Measurements from ENCODE around the gene GDI1. TPM values are rescaled to one million over a fixed set of nuclear protein-coding genes. Genes with fewer than 3 reads are reported as not detected.
"Not testable (repeated sequence)": the region's sequence is repeated elsewhere in the genome, so short reads cannot be mapped to it uniquely, and the experiment has no call there.

GDI1 gene
- total RNA-seq, 1 experiment from 2014 or later: 137 TPM

DNA sequence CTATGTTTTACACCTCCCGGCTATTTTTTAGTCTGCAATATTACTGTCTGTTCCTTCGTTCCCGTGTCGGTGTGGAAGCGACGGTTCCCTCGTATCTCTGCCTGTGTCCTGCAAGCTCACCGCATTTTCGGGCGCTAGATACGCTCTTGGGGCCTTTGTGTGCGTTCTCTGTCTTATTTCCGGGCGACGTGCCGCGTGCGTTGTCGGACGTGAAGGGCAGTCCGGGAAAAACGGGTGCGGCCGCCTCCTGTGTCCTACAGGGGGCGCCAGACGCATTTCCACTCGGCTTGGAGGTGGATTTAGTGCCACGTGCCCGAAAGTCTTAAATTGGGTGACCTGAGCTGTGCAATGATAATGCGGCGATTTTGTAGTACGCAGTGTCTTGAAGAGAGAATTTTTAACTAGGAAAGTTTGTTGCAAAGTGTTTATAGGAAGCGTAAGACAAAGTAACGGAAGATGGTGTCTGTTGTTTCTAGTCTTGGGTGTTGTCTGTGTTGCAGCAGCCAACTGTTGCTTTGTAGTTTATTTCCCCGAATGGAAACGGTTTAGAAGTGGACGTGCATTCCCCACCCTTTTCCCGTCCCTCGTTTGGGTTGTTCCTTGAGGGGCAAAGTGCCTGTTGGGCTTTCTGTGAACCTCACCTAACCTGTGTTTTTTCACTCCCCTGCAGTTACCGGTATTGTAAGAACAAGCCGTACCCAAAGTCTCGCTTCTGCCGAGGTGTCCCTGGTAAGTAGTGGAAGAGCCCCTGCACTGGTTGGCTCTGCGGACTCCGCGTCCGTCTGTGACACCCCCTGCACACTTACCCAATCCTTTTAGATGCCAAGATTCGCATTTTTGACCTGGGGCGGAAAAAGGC is 38.1 kb upstream of the GDI1 start:
- Histone ChIP-seq H3K9me3 (ENCODE audit: low read depth, low read length, poor library complexity, severe bottlenecking) (no peaks in the 10 kb centered on the region), H3K27me3 (replicated peaks; ENCODE audit: insufficient read depth, low read depth, low read length, poor library complexity) (no peaks in the 10 kb centered on the region), H3K27ac (ENCODE audit: low read depth, low read length, poor library complexity, severe bottlenecking) (peak overlapping the region; percentile 100), H3K4me3 (ENCODE audit: low read depth, low read length, poor library complexity, severe bottlenecking) (peak overlapping the region; percentile 89), H3K4me1 (ENCODE audit: insufficient read depth, low read length, poor library complexity, severe bottlenecking) (no peaks in the 10 kb centered on the region), H3K36me3 (ENCODE audit: insufficient read depth, low read length, poor library complexity, severe bottlenecking) (peaks cover 25% of the 10 kb centered on the region)
- BruUV-seq (replicated peaks): TSS peak; percentile 82
- TF ChIP-seq, protein P1, sequence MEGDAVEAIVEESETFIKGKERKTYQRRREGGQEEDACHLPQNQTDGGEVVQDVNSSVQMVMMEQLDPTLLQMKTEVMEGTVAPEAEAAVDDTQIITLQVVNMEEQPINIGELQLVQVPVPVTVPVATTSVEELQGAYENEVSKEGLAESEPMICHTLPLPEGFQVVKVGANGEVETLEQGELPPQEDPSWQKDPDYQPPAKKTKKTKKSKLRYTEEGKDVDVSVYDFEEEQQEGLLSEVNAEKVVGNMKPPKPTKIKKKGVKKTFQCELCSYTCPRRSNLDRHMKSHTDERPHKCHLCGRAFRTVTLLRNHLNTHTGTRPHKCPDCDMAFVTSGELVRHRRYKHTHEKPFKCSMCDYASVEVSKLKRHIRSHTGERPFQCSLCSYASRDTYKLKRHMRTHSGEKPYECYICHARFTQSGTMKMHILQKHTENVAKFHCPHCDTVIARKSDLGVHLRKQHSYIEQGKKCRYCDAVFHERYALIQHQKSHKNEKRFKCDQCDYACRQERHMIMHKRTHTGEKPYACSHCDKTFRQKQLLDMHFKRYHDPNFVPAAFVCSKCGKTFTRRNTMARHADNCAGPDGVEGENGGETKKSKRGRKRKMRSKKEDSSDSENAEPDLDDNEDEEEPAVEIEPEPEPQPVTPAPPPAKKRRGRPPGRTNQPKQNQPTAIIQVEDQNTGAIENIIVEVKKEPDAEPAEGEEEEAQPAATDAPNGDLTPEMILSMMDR (conservative IDR thresholded peaks at IDR 0.05; ENCODE audit: low read depth, low read length): peak; percentile 83
- TF ChIP-seq EZH2 (IDR thresholded peaks at IDR 0.05; ENCODE audit: borderline replicate concordance, low read depth, low read length, poor library complexity, severe bottlenecking): no peak
- ChIA-PET POLR2A (ENCODE audit: low non-redundant PET) (no interaction called here), CTCF (no interaction called here)
- peak; percentile 81 for DNase-seq (ENCODE audit: low spot score)
- intact Hi-C loops (cut with micrococcal nuclease; ENCODE audit: unreplicated experiment): loop anchor here (10.0 kb wide), 1 partner anchor 424 kb away; the partner anchor contains the start of genes HCFC1 and TMEM187

DNA sequence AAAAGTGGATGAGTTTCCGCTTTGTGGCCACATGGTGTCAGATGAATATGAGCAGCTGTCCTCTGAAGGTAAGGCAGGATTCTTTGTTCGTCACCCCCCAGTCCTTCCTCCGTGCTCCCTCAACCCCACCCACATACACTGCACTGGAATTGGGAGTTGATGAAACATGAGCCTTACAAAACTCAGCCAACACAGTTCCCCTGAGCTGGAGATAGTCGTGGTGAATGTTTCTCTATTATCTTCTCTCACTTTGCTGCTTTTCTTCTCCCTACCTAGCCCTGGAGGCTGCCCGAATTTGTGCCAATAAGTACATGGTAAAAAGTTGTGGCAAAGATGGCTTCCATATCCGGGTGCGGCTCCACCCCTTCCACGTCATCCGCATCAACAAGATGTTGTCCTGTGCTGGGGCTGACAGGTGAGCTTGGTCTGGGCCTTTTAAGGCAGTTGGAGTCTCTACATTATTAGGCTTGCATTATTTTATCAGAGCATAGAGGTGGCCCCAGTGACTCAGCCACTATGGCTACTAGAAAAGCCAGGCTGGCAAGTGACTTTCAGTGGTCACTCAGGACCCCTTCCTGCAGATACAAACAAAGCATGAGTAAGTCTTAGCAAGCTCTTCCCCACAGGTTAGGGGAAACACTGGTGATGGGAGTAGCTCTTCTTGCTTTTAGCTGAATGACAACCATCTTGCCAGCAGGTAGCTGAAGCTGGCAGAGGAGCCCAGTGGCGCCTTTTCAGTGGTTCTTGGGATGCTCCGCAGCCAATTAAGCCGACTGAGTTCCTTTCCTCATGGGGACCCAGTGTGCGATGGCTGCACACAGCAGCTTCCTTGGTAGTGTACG is 37.2 kb upstream of the GDI1 start:
- Histone ChIP-seq H3K4me3 (ENCODE audit: low read depth, low read length, poor library complexity, severe bottlenecking) (peak overlapping the region; percentile 89), H3K27me3 (replicated peaks; ENCODE audit: insufficient read depth, low read depth, low read length, poor library complexity) (no peaks in the 10 kb centered on the region), H3K4me1 (ENCODE audit: insufficient read depth, low read length, poor library complexity, severe bottlenecking) (no peaks in the 10 kb centered on the region), H3K36me3 (ENCODE audit: insufficient read depth, low read length, poor library complexity, severe bottlenecking) (peaks cover 25% of the 10 kb centered on the region), H3K27ac (ENCODE audit: low read depth, low read length, poor library complexity, severe bottlenecking) (peak overlapping the region; percentile 100), H3K9me3 (ENCODE audit: low read depth, low read length, poor library complexity, severe bottlenecking) (no peaks in the 10 kb centered on the region)
- no peak for DNase-seq (ENCODE audit: low spot score)
- intact Hi-C loops (cut with micrococcal nuclease; ENCODE audit: unreplicated experiment): loop anchor here (10.0 kb wide), 1 partner anchor 425 kb away; the partner anchor contains the start of genes HCFC1 and TMEM187
- TF ChIP-seq EZH2 (IDR thresholded peaks at IDR 0.05; ENCODE audit: borderline replicate concordance, low read depth, low read length, poor library complexity, severe bottlenecking): no peak
- TF ChIP-seq, protein P1 (conservative IDR thresholded peaks at IDR 0.05; ENCODE audit: low read depth, low read length): no peak
- CTCF ChIA-PET: no interaction called here
- no TSS peak for BruUV-seq (replicated peaks)
- POLR2A ChIA-PET (ENCODE audit: low non-redundant PET): no interaction called here

DNA sequence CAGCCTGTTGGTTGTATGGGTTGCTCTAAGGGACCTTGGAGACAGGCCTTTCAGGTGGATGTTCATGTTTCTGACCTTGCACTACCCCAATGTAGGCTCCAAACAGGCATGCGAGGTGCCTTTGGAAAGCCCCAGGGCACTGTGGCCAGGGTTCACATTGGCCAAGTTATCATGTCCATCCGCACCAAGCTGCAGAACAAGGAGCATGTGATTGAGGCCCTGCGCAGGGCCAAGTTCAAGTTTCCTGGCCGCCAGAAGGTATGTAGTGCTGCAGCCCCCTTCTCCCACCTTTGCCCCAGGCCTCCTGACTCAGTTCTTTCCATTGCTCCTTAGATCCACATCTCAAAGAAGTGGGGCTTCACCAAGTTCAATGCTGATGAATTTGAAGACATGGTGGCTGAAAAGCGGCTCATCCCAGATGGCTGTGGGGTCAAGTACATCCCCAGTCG is 36.6 kb upstream of the GDI1 start:
- BruUV-seq (replicated peaks); POLR2A ChIA-PET (ENCODE audit: low non-redundant PET); H3K9me3 ChIP-seq (ENCODE audit: low read depth, low read length, poor library complexity, severe bottlenecking); CTCF ChIA-PET; H3K27me3 ChIP-seq (replicated peaks; ENCODE audit: insufficient read depth, low read depth, low read length, poor library complexity); intact Hi-C loops (cut with micrococcal nuclease; ENCODE audit: unreplicated experiment); H3K27ac ChIP-seq (ENCODE audit: low read depth, low read length, poor library complexity, severe bottlenecking); DNase-seq (ENCODE audit: low spot score); H3K4me3 ChIP-seq (ENCODE audit: low read depth, low read length, poor library complexity, severe bottlenecking); H3K4me1 ChIP-seq (ENCODE audit: insufficient read depth, low read length, poor library complexity, severe bottlenecking): not testable (repeated sequence)
- H3K36me3 ChIP-seq (ENCODE audit: insufficient read depth, low read length, poor library complexity, severe bottlenecking): peaks cover 25% of the 10 kb centered on the region

Measured in A673 (cell line).